GM23338 (cell line): ENCODE results near the gene HS6ST3. TPM values are rescaled to one million over a fixed set of nuclear protein-coding genes. Genes with fewer than 3 reads are reported as not detected.

Experiments used
- ATAC-seq: fragments of 200-7000 bp; cut with Tn5 transposase; 3 replicates; pipeline ENCODE4 v1.9.1; 2020
- DNase-seq: peaks from one replicate; pipeline ENCODE4 v3.0.0-alpha.2; 2015; ENCODE audit warnings: low spot score
- H2AFZ ChIP-seq: fragments of 200-600 bp; sonication (generic); 2 replicates; pipeline ENCODE4 v1.8.0; 2016; ENCODE audit warnings: antibody characterized with exemption, mild to moderate bottlenecking, moderate library complexity
- H3F3A ChIP-seq: fragments of 200-600 bp; sonication (generic); replicated peaks from 2 replicates; pipeline ENCODE4 v1.8.0; 2017; ENCODE audit warnings: antibody characterized with exemption, mixed run types, low read depth
- H3K27ac ChIP-seq: fragments of 200-600 bp; sonication (generic); 2 replicates; pipeline ENCODE4 v1.6.1; 2016; ENCODE audit warnings: low read depth
- H3K27me3 ChIP-seq: fragments of 200-600 bp; sonication (generic); 2 replicates; pipeline ENCODE4 v1.8.0; 2016; ENCODE audit warnings: mild to moderate bottlenecking, mixed run types, moderate library complexity; ENCODE audit not compliant: insufficient read depth
- H3K36me3 ChIP-seq: fragments of 200-600 bp; sonication (generic); 2 replicates; pipeline ENCODE4 v1.8.0; 2016; ENCODE audit warnings: mild to moderate bottlenecking; ENCODE audit not compliant: insufficient read depth
- H3K4me1 ChIP-seq: fragments of 200-600 bp; sonication (generic); 2 replicates; pipeline ENCODE4 v1.8.0; 2016; ENCODE audit warnings: mild to moderate bottlenecking, moderate library complexity; ENCODE audit not compliant: insufficient read depth
- H3K4me2 ChIP-seq: fragments of 200-600 bp; sonication (generic); 2 replicates; pipeline ENCODE4 v1.7.1; 2017; ENCODE audit warnings: mixed run types
- H3K4me3 ChIP-seq: fragments of 200-600 bp; sonication (generic); 2 replicates; pipeline ENCODE4 v1.6.1; 2016; ENCODE audit warnings: mixed run types
- H3K79me2 ChIP-seq: fragments of 200-600 bp; sonication (generic); replicated peaks from 2 replicates; pipeline ENCODE4 v1.8.0; 2017; ENCODE audit warnings: mild to moderate bottlenecking; ENCODE audit not compliant: insufficient read depth
- H3K9me2 ChIP-seq: fragments of 200-600 bp; sonication (generic); 2 replicates; pipeline ENCODE4 v1.8.0; 2017; ENCODE audit not compliant: insufficient read depth
- H4K20me1 ChIP-seq: fragments of 200-600 bp; sonication (generic); replicated peaks from 2 replicates; pipeline ENCODE4 v1.8.0; 2017; ENCODE audit warnings: mild to moderate bottlenecking; ENCODE audit not compliant: insufficient read depth
- H3K27ac Mint-ChIP-seq: 2 replicates; pipeline ENCODE4 v1.8.0; 2020; ENCODE audit warnings: inconsistent platforms, mild to moderate bottlenecking, moderate library complexity, mixed read lengths
- H3K27me3 Mint-ChIP-seq: 3 replicates; pipeline ENCODE4 v1.8.0; 2022; ENCODE audit warnings: low read depth, mild to moderate bottlenecking, moderate library complexity, mixed read lengths, inconsistent platforms; ENCODE audit not compliant: insufficient read depth, poor library complexity
- H3K36me3 Mint-ChIP-seq: 3 replicates; pipeline ENCODE4 v1.8.0; 2021; ENCODE audit warnings: low read depth, mild to moderate bottlenecking, inconsistent platforms, moderate library complexity, mixed read lengths
- H3K4me1 Mint-ChIP-seq: 3 replicates; pipeline ENCODE4 v1.8.0; 2020; ENCODE audit warnings: mild to moderate bottlenecking, inconsistent platforms, mixed read lengths
- H3K4me3 Mint-ChIP-seq: 3 replicates; pipeline ENCODE4 v1.8.0; 2021; ENCODE audit warnings: moderate library complexity, mild to moderate bottlenecking, inconsistent platforms, mixed read lengths
- H3K9me3 Mint-ChIP-seq: 3 replicates; pipeline ENCODE4 v1.8.0; 2020; ENCODE audit warnings: moderate library complexity, mild to moderate bottlenecking, inconsistent platforms, mixed read lengths
- CREB1 ChIP-seq: fragments of 250-450 bp; sonication (Bioruptor Pico); IDR thresholded peaks from 2 replicates; pipeline ENCODE4 v1.5.0; 2020; ENCODE audit warnings: low read depth, mild to moderate bottlenecking, moderate library complexity
- EZH2 ChIP-seq: fragments of 200-600 bp; sonication (generic); IDR thresholded peaks from one replicate; pipeline ENCODE4 v1.8.0; 2017; ENCODE audit warnings: antibody characterized with exemption, mild to moderate bottlenecking, low read depth; ENCODE audit not compliant: unreplicated experiment
- EZH2phosphoT487 ChIP-seq: fragments of 200-600 bp; sonication (generic); IDR thresholded peaks from one replicate; pipeline ENCODE4 v1.8.1; 2018; ENCODE audit warnings: antibody characterized with exemption; ENCODE audit not compliant: unreplicated experiment
- JUNB ChIP-seq: IDR thresholded peaks from one replicate; pipeline ENCODE4 v1.6.1; 2016; ENCODE audit warnings: antibody characterized with exemption; ENCODE audit not compliant: unreplicated experiment
- NANOG ChIP-seq: IDR thresholded peaks from 2 replicates; pipeline ENCODE4 v1.6.1; 2016; ENCODE audit warnings: antibody characterized with exemption, borderline replicate concordance
- POLR2AphosphoS5 ChIP-seq: IDR thresholded peaks from 2 replicates; pipeline ENCODE4 v1.6.1; 2016; ENCODE audit warnings: antibody characterized with exemption, low read depth
- STAT1 ChIP-seq: IDR thresholded peaks from one replicate; pipeline ENCODE4 v1.6.1; 2016; ENCODE audit warnings: antibody characterized with exemption; ENCODE audit not compliant: unreplicated experiment
- ZNF114 ChIP-seq: fragments of 250-450 bp; sonication (Bioruptor Pico); IDR thresholded peaks from 2 replicates; pipeline ENCODE4 v1.5.0; 2020; ENCODE audit warnings: mild to moderate bottlenecking, moderate library complexity
- ZNF331 ChIP-seq: fragments of 250-450 bp; sonication (Bioruptor Pico); IDR thresholded peaks from 2 replicates; pipeline ENCODE4 v1.5.0; 2020; ENCODE audit warnings: low read depth, mild to moderate bottlenecking, moderate library complexity
- polyA plus RNA-seq: library from polyadenylated mRNA; unstranded; fragments of >200 nt; fragmentation: Nextera tagmentation; extraction: Ambion mirVana; gene quantifications from 2 replicates; pipeline ENCODE4 v1.2.1, GENCODE V29; 2016
- total RNA-seq: library from RNA; depleted of rRNA; stranded (reverse); fragments of >200 nt; shearing (Covaris generic); gene quantifications from 2 replicates; pipeline ENCODE4 v1.2.3, GENCODE V29; 2014
- TF ChIP-seq, protein P1 (sequence below): IDR thresholded peaks from 2 replicates; pipeline ENCODE4 v1.6.1; 2016; ENCODE audit warnings: antibody characterized with exemption
- TF ChIP-seq, protein P2 (sequence below), 2 experiments: fragments of 200-600 bp in 1 of 2; sonication (generic) in 1 of 2; conservative IDR thresholded peaks; 2 replicates each; pipeline versions ENCODE4 v1.5.1 to v1.6.1; 2016 to 2017; ENCODE audit warnings: antibody characterized with exemption in 2 of 2, low read depth in 2 of 2, mild to moderate bottlenecking in 2 of 2, moderate library complexity in 1 of 2
- TF ChIP-seq, protein P3 (sequence below): IDR thresholded peaks from one replicate; pipeline ENCODE4 v1.6.1; 2018; ENCODE audit warnings: antibody characterized with exemption; ENCODE audit not compliant: unreplicated experiment

HS6ST3 gene
- total and polyA plus RNA-seq, 2 experiments from 2014 or later, result 0.52 to 0.80 TPM

DNA sequence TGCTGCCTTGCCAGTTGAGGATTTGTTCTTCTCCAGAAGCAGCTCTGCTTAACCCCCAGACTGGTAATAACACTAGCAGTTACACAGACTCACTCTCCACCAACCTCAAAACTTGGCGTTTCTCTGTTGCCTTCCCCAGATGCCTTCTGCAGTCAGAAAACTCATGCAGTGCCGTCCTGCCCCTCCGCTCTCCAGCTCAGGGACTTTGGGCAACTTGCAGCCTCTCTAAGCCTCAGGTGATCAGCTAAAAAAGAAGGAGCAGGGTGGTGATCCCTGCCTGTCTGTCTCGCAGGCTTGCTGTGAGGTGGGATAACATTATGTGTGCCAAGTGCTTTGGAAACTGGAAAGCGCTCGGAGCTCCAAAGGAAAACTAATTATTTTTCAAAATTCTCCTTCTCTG lies 391.6 kb downstream of the HS6ST3 start:
- DNase-seq (peak; percentile 13), ATAC-seq (peak; percentile 64)
- Histone ChIP-seq H3K4me3 (no peak overlapping the region), H3K36me3 (no peaks in the 10 kb centered on the region), H3K27ac (peak overlapping the region; percentile 30; the same call in 1 of the 2 replicates), H4K20me1 (no peaks in the 10 kb centered on the region), H3K27me3 (no peaks in the 10 kb centered on the region), H3K4me1 (no peaks in the 10 kb centered on the region; the same call in 1 of the 2 replicates), H3K4me2 (no peak overlapping the region), H3K79me2 (no peaks in the 10 kb centered on the region), H2AFZ (peak overlapping the region; percentile 89), H3F3A (no peaks in the 10 kb centered on the region), H3K9me2 (peaks cover 7% of the 10 kb centered on the region; the same call in 1 of the 2 replicates)
- H3K27me3 Mint-ChIP-seq, result peaks cover 1% of the 10 kb centered on the region
- no peak overlapping the region for H3K27ac Mint-ChIP-seq
- peaks cover 2% of the 10 kb centered on the region; the same call in 2 of the 3 replicates for H3K4me1 Mint-ChIP-seq
- TF ChIP-seq ZNF331 (CRISPR knock-in tag), result no peak
- no peak for TF ChIP-seq ZNF114 (CRISPR knock-in tag)
- TF ChIP-seq JUNB, result no peak
- TF ChIP-seq POLR2AphosphoS5, result no peak
- TF ChIP-seq, protein P1, sequence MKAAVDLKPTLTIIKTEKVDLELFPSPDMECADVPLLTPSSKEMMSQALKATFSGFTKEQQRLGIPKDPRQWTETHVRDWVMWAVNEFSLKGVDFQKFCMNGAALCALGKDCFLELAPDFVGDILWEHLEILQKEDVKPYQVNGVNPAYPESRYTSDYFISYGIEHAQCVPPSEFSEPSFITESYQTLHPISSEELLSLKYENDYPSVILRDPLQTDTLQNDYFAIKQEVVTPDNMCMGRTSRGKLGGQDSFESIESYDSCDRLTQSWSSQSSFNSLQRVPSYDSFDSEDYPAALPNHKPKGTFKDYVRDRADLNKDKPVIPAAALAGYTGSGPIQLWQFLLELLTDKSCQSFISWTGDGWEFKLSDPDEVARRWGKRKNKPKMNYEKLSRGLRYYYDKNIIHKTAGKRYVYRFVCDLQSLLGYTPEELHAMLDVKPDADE, result no peak
- no peak for TF ChIP-seq CREB1 (CRISPR knock-in tag)
- no peak for TF ChIP-seq NANOG
- TF ChIP-seq, protein P2, sequence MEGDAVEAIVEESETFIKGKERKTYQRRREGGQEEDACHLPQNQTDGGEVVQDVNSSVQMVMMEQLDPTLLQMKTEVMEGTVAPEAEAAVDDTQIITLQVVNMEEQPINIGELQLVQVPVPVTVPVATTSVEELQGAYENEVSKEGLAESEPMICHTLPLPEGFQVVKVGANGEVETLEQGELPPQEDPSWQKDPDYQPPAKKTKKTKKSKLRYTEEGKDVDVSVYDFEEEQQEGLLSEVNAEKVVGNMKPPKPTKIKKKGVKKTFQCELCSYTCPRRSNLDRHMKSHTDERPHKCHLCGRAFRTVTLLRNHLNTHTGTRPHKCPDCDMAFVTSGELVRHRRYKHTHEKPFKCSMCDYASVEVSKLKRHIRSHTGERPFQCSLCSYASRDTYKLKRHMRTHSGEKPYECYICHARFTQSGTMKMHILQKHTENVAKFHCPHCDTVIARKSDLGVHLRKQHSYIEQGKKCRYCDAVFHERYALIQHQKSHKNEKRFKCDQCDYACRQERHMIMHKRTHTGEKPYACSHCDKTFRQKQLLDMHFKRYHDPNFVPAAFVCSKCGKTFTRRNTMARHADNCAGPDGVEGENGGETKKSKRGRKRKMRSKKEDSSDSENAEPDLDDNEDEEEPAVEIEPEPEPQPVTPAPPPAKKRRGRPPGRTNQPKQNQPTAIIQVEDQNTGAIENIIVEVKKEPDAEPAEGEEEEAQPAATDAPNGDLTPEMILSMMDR (conservative IDR thresholded peaks at IDR 0.05; ENCODE audit: low read depth in 2 of 2), result no peak
- no peak for TF ChIP-seq STAT1
- H3K4me3 Mint-ChIP-seq, result no peak overlapping the region
- H3K36me3 Mint-ChIP-seq, result no peaks in the 10 kb centered on the region
- H3K9me3 Mint-ChIP-seq, result no peaks in the 10 kb centered on the region

DNA sequence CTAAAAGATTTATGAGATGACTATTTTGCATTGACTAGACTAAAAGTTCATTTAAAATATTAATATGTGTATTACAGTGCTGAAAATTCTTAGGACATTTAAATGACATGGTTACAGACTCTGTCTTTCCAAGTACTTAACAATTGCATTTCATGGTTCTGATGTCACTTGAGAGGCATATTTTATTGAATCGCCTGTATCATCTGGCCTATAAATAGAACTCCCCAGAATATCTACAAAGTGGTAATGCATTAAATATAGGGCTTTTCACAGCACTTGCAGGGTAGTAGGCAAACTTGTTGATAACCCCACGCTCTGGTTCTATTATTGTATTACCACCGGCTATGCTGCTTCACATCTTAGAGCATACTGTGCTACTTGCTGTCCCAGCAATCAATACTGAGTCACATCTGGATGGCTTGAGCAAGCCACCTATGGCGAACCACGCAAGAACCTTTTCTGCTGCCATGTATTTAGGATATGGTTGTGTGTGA lies 400.6 kb downstream of the HS6ST3 start:
- Mint-ChIP-seq H3K36me3 (no peaks in the 10 kb centered on the region), H3K4me1 (no peaks in the 10 kb centered on the region; the same call in 2 of the 3 replicates), H3K4me3 (no peak overlapping the region), H3K9me3 (no peaks in the 10 kb centered on the region), H3K27ac (no peak overlapping the region), H3K27me3 (peaks cover 3% of the 10 kb centered on the region)
- Histone ChIP-seq H3K27me3 (no peaks in the 10 kb centered on the region), H3K79me2 (no peaks in the 10 kb centered on the region), H3K4me1 (no peaks in the 10 kb centered on the region), H3K4me3 (no peak overlapping the region), H3K27ac (no peak overlapping the region), H3K4me2 (no peak overlapping the region), H4K20me1 (no peaks in the 10 kb centered on the region), H3F3A (no peaks in the 10 kb centered on the region), H2AFZ (no peak overlapping the region), H3K9me2 (peaks cover 6% of the 10 kb centered on the region; the same call in 1 of the 2 replicates), H3K36me3 (no peaks in the 10 kb centered on the region)
- DNase-seq, result no peak
- ATAC-seq, result no peak
- TF ChIP-seq ZNF331 (CRISPR knock-in tag) (no peak), EZH2phosphoT487 (no peak), ZNF114 (CRISPR knock-in tag) (no peak), CREB1 (CRISPR knock-in tag) (no peak), POLR2AphosphoS5 (no peak), STAT1 (no peak), NANOG (no peak), JUNB (no peak), EZH2 (no peak)
- TF ChIP-seq, protein P2 (conservative IDR thresholded peaks at IDR 0.05; ENCODE audit: low read depth in 2 of 2), result no peak
- TF ChIP-seq, protein P1, result no peak
- TF ChIP-seq, protein P3, sequence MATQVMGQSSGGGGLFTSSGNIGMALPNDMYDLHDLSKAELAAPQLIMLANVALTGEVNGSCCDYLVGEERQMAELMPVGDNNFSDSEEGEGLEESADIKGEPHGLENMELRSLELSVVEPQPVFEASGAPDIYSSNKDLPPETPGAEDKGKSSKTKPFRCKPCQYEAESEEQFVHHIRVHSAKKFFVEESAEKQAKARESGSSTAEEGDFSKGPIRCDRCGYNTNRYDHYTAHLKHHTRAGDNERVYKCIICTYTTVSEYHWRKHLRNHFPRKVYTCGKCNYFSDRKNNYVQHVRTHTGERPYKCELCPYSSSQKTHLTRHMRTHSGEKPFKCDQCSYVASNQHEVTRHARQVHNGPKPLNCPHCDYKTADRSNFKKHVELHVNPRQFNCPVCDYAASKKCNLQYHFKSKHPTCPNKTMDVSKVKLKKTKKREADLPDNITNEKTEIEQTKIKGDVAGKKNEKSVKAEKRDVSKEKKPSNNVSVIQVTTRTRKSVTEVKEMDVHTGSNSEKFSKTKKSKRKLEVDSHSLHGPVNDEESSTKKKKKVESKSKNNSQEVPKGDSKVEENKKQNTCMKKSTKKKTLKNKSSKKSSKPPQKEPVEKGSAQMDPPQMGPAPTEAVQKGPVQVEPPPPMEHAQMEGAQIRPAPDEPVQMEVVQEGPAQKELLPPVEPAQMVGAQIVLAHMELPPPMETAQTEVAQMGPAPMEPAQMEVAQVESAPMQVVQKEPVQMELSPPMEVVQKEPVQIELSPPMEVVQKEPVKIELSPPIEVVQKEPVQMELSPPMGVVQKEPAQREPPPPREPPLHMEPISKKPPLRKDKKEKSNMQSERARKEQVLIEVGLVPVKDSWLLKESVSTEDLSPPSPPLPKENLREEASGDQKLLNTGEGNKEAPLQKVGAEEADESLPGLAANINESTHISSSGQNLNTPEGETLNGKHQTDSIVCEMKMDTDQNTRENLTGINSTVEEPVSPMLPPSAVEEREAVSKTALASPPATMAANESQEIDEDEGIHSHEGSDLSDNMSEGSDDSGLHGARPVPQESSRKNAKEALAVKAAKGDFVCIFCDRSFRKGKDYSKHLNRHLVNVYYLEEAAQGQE, result no peak
